Endothelial cell of umbilical vein (primary cell): ENCODE data around the gene TPK1. TPM values are rescaled to one million over a fixed set of nuclear protein-coding genes. Genes with fewer than 3 reads are reported as not detected.

ENCODE experiments used
- BruUV-seq: library from RNA; stranded (reverse); fragments of 400-500 nt; replicated peaks from 2 replicates; lab custom pipeline; 2021; lab: Mats Ljungman, UMichigan
- CTCF ChIA-PET: fragments of 300-600, 350-600 bp; sonication (Branson Sonifier 250); formaldehyde crosslinking; loops from one replicate; lab custom pipeline; 2021; ENCODE audit warnings: antibody characterized with exemption, inconsistent platforms; lab: Charles Lee
- POLR2A ChIA-PET: fragments of 300-600, 350-600 bp; sonication (Branson Sonifier 250); formaldehyde crosslinking; loops from one replicate; lab custom pipeline; 2021; ENCODE audit warnings: antibody characterized with exemption, inconsistent platforms; lab: Charles Lee
- DNase-seq: peaks from one replicate; pipeline ENCODE4 v3.0.0-alpha.2; 2011; ENCODE audit warnings: low read depth, low spot score
- FAIRE-seq: peaks from 2 replicates; lab custom pipeline; 2011; peaks lifted over from hg19 to GRCh38; lab: Jason Lieb, UNC
- H2AFZ ChIP-seq: 2 replicates; pipeline ENCODE4 v1.6.0; 2012; ENCODE audit warnings: low read depth, low read length, control low read depth, inconsistent platforms
- H3K27ac ChIP-seq: 2 replicates; pipeline ENCODE4 v1.5.1; 2011; ENCODE audit warnings: low read depth, mild to moderate bottlenecking, control low read depth, low read length, moderate library complexity; ENCODE audit not compliant: insufficient read depth
- H3K27me3 ChIP-seq, 2 experiments: 2 replicates each; pipeline versions ENCODE4 v1.6.0 to v1.6.1; 2011; ENCODE audit warnings: low read length in 2 of 2, mixed read lengths in 1 of 2; ENCODE audit not compliant: control insufficient read depth in 2 of 2, insufficient read depth in 2 of 2
- H3K36me3 ChIP-seq, 2 experiments: 2 replicates in 1 of 2; 3 replicates in 1 of 2; pipeline ENCODE4 v1.5.1; 2011; ENCODE audit warnings: low read length in 2 of 2, mild to moderate bottlenecking in 1 of 2, moderate library complexity in 1 of 2; ENCODE audit not compliant: control insufficient read depth in 2 of 2, insufficient read depth in 2 of 2; ENCODE audit errors: extremely low read depth in 1 of 2
- H3K4me1 ChIP-seq: 3 replicates; pipeline ENCODE4 v1.5.1; 2011; ENCODE audit warnings: mild to moderate bottlenecking, low read length; ENCODE audit not compliant: control insufficient read depth, insufficient read depth; ENCODE audit errors: extremely low read depth
- H3K4me2 ChIP-seq: 2 replicates; pipeline ENCODE4 v1.6.1; 2011; ENCODE audit warnings: low read length, control low read depth, mixed read lengths; ENCODE audit not compliant: insufficient read depth
- H3K4me3 ChIP-seq, 3 experiments: fragments of 200-600 bp in 1 of 3; sonication (generic), shearing (Covaris generic) in 1 of 3; replicated peaks in 1 of 3; 2 replicates each; pipeline ENCODE4 v1.5.1; 2011 to 2016; ENCODE audit warnings: control low read depth in 3 of 3, low read length in 3 of 3, mild to moderate bottlenecking in 2 of 3, inconsistent platforms in 1 of 3, low read depth in 1 of 3, moderate library complexity in 1 of 3; ENCODE audit not compliant: insufficient read depth in 1 of 3
- H3K79me2 ChIP-seq: 2 replicates; pipeline ENCODE4 v1.6.0; 2012; ENCODE audit warnings: low read length, inconsistent platforms; ENCODE audit not compliant: control insufficient read depth, insufficient read depth
- H3K9ac ChIP-seq: replicated peaks from 2 replicates; pipeline ENCODE3; 2011; ENCODE audit warnings: low read length, control low read depth; ENCODE audit not compliant: insufficient read depth; ENCODE audit errors: extremely low read depth
- H3K9me1 ChIP-seq: replicated peaks from 3 replicates; pipeline ENCODE4 v1.6.0; 2011; ENCODE audit warnings: mild to moderate bottlenecking, low read length; ENCODE audit not compliant: control insufficient read depth, insufficient read depth; ENCODE audit errors: extremely low read depth
- H3K9me3 ChIP-seq: replicated peaks from 2 replicates; pipeline ENCODE4 v1.5.1; 2012; ENCODE audit warnings: low read length, inconsistent platforms; ENCODE audit not compliant: control insufficient read depth, insufficient read depth
- H4K20me1 ChIP-seq: replicated peaks from 2 replicates; pipeline ENCODE3; 2011; ENCODE audit warnings: mild to moderate bottlenecking, low read length; ENCODE audit not compliant: control insufficient read depth, insufficient read depth; ENCODE audit errors: extremely low read depth
- EZH2 ChIP-seq: IDR thresholded peaks from 2 replicates; pipeline ENCODE4 v1.6.1; 2012; ENCODE audit warnings: borderline replicate concordance, low read depth, mild to moderate bottlenecking, moderate library complexity, low read length, inconsistent platforms; ENCODE audit not compliant: severe bottlenecking
- FOS ChIP-seq: IDR thresholded peaks from 2 replicates; pipeline ENCODE4 v1.6.1; 2011; ENCODE audit warnings: mild to moderate bottlenecking, low read length, moderate library complexity, borderline replicate concordance; ENCODE audit not compliant: insufficient read depth
- GATA2 ChIP-seq: IDR thresholded peaks from 2 replicates; pipeline ENCODE4 v1.7.0; 2011; ENCODE audit warnings: low read depth, mild to moderate bottlenecking, moderate library complexity, mixed read lengths, low read length; ENCODE audit not compliant: insufficient read length, insufficient read depth
- JUN ChIP-seq: IDR thresholded peaks from 2 replicates; pipeline ENCODE4 v1.6.1; 2011; ENCODE audit warnings: borderline replicate concordance, low read depth; ENCODE audit not compliant: insufficient read length, insufficient read depth
- MYC ChIP-seq: IDR thresholded peaks from one replicate; pipeline ENCODE4 v1.6.1; 2011; ENCODE audit warnings: mild to moderate bottlenecking, low read depth, low read length
- POLR2A ChIP-seq: IDR thresholded peaks from 2 replicates; pipeline ENCODE4 v1.6.1; 2012; ENCODE audit warnings: low read depth, mild to moderate bottlenecking, control low read depth, low read length
- POLR2AphosphoS5 ChIP-seq: IDR thresholded peaks from 2 replicates; pipeline ENCODE4 v1.6.1; 2012; ENCODE audit warnings: low read depth, mild to moderate bottlenecking, control low read depth, low read length, moderate library complexity; ENCODE audit not compliant: insufficient read depth
- dilution Hi-C: fragments of 300-500 bp; cut with MboI; formaldehyde crosslinking; loops from one replicate; pipeline ENCODE4 v1.15.0; 2019; ENCODE audit warnings: low sequenced_read_pairs; ENCODE audit not compliant: extremely low pct_ligation_motif_present
- intact Hi-C: fragments of 100-400 bp; cut with micrococcal nuclease; formaldehyde crosslinking; loops from one replicate; pipeline ENCODE4 v1.10.0; 2022
- polyA plus RNA-seq, 4 experiments: library from polyadenylated mRNA; depleted of rRNA in 3 of 4; stranded (reverse) in 3 of 4; unstranded in 1 of 4; fragments of >200 nt; gene quantifications; 2 replicates each; pipeline versions ENCODE4 v1.2.1 to v1.2.3, GENCODE V29; 2011 to 2012; ENCODE audit warnings: missing spikeins in 1 of 4
- total RNA-seq: library from RNA; stranded (reverse); gene quantifications from 2 replicates; pipeline ENCODE4 v1.2.3, GENCODE V29; 2021
- TF ChIP-seq, protein P1 (sequence below): IDR thresholded peaks from 2 replicates; pipeline ENCODE4 v1.6.1; 2011; ENCODE audit not compliant: insufficient read depth, insufficient read length
- TF ChIP-seq, protein P2 (sequence below), 2 donors: IDR thresholded peaks; 1 replicate in 1 of 2; 2 replicates in 1 of 2; pipeline ENCODE4 v1.5.1; 2011; ENCODE audit warnings: low read length in 2 of 2, mild to moderate bottlenecking in 2 of 2, moderate library complexity in 2 of 2, control low read depth in 1 of 2, inconsistent platforms in 1 of 2, low read depth in 1 of 2; ENCODE audit not compliant: insufficient read depth in 1 of 2; ENCODE audit errors: extremely low read depth in 1 of 2

TPK1 gene
- total and polyA plus RNA-seq, 2 donors (not counting 3 experiments of a cell fraction or from before 2014, with no cell fraction given): 7.5 to 9.3 TPM

DNA sequence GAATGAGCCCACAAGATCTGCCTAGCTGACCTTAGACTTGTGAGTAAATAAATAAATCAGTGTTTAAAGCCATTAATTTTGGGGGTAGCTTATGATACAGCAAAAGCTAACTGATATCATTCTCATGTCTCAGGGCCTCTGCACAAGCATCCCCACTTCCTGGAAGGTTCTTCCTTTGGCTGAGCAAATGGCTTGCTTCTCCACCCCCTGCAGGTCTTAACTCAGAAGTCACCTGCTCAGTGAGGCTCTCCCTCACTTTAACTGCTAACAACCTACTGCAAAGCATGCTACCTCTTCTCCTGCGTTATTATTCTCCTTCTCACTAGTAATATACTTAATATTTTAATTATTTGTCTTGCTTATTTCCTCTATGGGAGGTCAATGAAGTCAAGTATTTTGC is 167.3 kb downstream of the TPK1 start:
- no peak overlapping the region for H3K27ac ChIP-seq
- H3K4me1 ChIP-seq: no peaks in the 10 kb centered on the region
- no peaks in the 10 kb centered on the region for H3K79me2 ChIP-seq
- H3K27me3 ChIP-seq: no peaks in the 10 kb centered on the region
- intact Hi-C loops (no loop called here), dilution Hi-C loops (no loop called here)
- TF ChIP-seq, protein P1, sequence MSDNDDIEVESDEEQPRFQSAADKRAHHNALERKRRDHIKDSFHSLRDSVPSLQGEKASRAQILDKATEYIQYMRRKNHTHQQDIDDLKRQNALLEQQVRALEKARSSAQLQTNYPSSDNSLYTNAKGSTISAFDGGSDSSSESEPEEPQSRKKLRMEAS: no peak
- TF ChIP-seq FOS (no peak), JUN (no peak), GATA2 (no peak), MYC (no peak), POLR2AphosphoS5 (no peak), EZH2 (no peak), POLR2A (no peak)
- TF ChIP-seq, protein P2, sequence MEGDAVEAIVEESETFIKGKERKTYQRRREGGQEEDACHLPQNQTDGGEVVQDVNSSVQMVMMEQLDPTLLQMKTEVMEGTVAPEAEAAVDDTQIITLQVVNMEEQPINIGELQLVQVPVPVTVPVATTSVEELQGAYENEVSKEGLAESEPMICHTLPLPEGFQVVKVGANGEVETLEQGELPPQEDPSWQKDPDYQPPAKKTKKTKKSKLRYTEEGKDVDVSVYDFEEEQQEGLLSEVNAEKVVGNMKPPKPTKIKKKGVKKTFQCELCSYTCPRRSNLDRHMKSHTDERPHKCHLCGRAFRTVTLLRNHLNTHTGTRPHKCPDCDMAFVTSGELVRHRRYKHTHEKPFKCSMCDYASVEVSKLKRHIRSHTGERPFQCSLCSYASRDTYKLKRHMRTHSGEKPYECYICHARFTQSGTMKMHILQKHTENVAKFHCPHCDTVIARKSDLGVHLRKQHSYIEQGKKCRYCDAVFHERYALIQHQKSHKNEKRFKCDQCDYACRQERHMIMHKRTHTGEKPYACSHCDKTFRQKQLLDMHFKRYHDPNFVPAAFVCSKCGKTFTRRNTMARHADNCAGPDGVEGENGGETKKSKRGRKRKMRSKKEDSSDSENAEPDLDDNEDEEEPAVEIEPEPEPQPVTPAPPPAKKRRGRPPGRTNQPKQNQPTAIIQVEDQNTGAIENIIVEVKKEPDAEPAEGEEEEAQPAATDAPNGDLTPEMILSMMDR (IDR thresholded peaks at IDR 0.05; ENCODE audit: extremely low read depth in 1 of 2, insufficient read depth in 1 of 2, low read depth in 1 of 2, low read length in 2 of 2): no peak
- POLR2A ChIA-PET: no interaction called here
- no peaks in the 10 kb centered on the region for H3K9me3 ChIP-seq
- no TSS peak for BruUV-seq
- H3K9ac ChIP-seq: no peak overlapping the region
- H4K20me1 ChIP-seq: no peaks in the 10 kb centered on the region
- CTCF ChIA-PET: no interaction called here
- H3K9me1 ChIP-seq: no peaks in the 10 kb centered on the region
- H3K4me2 ChIP-seq: no peak overlapping the region
- H3K36me3 ChIP-seq: no peaks in the 10 kb centered on the region
- H3K4me3 ChIP-seq: no peak overlapping the region
- no peak overlapping the region for H2AFZ ChIP-seq
- no peak for DNase-seq
- FAIRE-seq: no peak
